ENCODE measurements around the gene OCIAD1.

DNA sequence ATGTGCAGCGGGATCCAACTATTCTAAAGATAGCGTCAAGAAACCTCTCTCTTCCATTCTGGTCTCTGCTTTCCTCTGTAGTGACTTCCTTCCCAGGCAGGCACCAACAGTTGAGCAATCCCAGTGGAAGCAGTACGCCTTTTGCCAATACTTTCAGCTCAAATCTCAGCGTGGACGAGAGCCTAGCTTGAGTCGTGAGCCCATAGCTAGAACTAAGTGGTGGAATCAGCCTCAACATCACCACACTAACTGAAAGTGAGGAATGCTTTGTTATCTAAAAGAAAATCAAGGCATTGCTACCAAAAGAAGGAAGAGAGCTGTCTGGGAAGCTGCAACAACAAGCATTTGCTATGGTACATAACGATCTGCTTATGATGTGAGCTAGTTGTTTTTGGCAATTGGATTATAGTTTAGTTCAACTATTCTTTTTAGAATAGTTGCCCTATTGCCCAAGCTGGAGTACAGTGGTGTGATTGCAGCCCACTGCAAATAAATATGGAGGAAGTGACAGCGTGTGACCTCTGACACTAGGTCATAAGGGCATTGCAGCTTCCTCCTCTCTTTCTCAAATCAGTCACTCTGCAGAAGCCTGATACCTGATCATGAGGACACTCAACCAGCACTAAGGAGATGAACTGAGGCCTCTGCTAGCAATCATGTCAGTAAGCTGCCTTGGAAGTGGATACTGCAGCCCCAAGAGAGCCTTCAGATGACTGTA, 26.1 kb upstream of the OCIAD1 start:
- TF ChIP-seq, protein P1, sequence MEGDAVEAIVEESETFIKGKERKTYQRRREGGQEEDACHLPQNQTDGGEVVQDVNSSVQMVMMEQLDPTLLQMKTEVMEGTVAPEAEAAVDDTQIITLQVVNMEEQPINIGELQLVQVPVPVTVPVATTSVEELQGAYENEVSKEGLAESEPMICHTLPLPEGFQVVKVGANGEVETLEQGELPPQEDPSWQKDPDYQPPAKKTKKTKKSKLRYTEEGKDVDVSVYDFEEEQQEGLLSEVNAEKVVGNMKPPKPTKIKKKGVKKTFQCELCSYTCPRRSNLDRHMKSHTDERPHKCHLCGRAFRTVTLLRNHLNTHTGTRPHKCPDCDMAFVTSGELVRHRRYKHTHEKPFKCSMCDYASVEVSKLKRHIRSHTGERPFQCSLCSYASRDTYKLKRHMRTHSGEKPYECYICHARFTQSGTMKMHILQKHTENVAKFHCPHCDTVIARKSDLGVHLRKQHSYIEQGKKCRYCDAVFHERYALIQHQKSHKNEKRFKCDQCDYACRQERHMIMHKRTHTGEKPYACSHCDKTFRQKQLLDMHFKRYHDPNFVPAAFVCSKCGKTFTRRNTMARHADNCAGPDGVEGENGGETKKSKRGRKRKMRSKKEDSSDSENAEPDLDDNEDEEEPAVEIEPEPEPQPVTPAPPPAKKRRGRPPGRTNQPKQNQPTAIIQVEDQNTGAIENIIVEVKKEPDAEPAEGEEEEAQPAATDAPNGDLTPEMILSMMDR (IDR thresholded peaks at IDR 0.05), result no peak
- TF ChIP-seq ZFX (IDR thresholded peaks at IDR 0.05; ENCODE audit: borderline replicate concordance), result no peak

Data from 22Rv1 (cell line).